NCI-H748 (cell line): ENCODE measurements around the gene DYRK1A.
A peak's percentile ranks its signal among the peaks of the same experiment; 100 is the strongest.
"Not testable (repeated sequence)": the region's sequence is repeated elsewhere in the genome, so short reads cannot be mapped to it uniquely, and the experiment has no call there.

ENCODE experiments used
- DNase-seq: peaks from one replicate; lab custom pipeline; 2025; ENCODE audit not compliant: unreplicated experiment; lab: John Stamatoyannopoulos, UW

Gene DYRK1A

GRCh38 chr21:37546949-37547614 lies 180.5 kb downstream of the DYRK1A start:
- no peak for DNase-seq

GRCh38 chr21:37547615-37548200 lies 181.1 kb downstream of the DYRK1A start:
- no peak for DNase-seq

- no peak for DNase-seq
Measured at GRCh38 chr21:37548521-37548981, 182.0 kb downstream of the DYRK1A start.

- not testable (repeated sequence) for DNase-seq
Measured at GRCh38 chr21:37549730-37550129, 183.2 kb downstream of the DYRK1A start.

- no peak for DNase-seq
Measured at GRCh38 chr21:37550157-37550556, 183.6 kb downstream of the DYRK1A start.

- DNase-seq: no peak
Measured at GRCh38 chr21:37550618-37551330, 184.2 kb downstream of the DYRK1A start.

- DNase-seq: peak; percentile 45
Measured at GRCh38 chr21:37551331-37551992, 184.9 kb downstream of the DYRK1A start.

GRCh38 chr21:37551993-37552355 lies 185.4 kb downstream of the DYRK1A start:
- DNase-seq: no peak

GRCh38 chr21:37552496-37553029 lies 186.0 kb downstream of the DYRK1A start:
- DNase-seq: no peak

GRCh38 chr21:37553078-37553481 lies 186.5 kb downstream of the DYRK1A start:
- DNase-seq: no peak

- no peak for DNase-seq
Measured at GRCh38 chr21:37554661-37555379, 188.2 kb downstream of the DYRK1A start.

GRCh38 chr21:37555672-37556261 lies 189.2 kb downstream of the DYRK1A start:
- no peak for DNase-seq

- no peak for DNase-seq
Measured at GRCh38 chr21:37557261-37557950, 190.8 kb downstream of the DYRK1A start.

GRCh38 chr21:37558676-37559211 lies 192.2 kb downstream of the DYRK1A start:
- DNase-seq: no peak

- DNase-seq: no peak
Measured at GRCh38 chr21:37560385-37560784, 193.8 kb downstream of the DYRK1A start.

- DNase-seq: no peak
Measured at GRCh38 chr21:37561506-37561905, 194.9 kb downstream of the DYRK1A start.

GRCh38 chr21:37561941-37562919 lies 195.7 kb downstream of the DYRK1A start:
- DNase-seq: no peak

GRCh38 chr21:37562920-37563640 lies 196.5 kb downstream of the DYRK1A start:
- peak; percentile 69 for DNase-seq
